ENCODE data around the gene CAMK1D.

The CAMK1D gene

GRCh38 chr10:12405342-12406320 is 56.3 kb downstream of the CAMK1D start (continued):
- TF ChIP-seq SCRT1 (tag by site-specific recombination; IDR thresholded peaks at IDR 0.05; ENCODE audit: borderline replicate concordance) (peak; percentile 86), ZNF555 (tag by site-specific recombination; conservative IDR thresholded peaks at IDR 0.05) (no peak), ZNF324 (tag by site-specific recombination; IDR thresholded peaks at IDR 0.05) (no peak; the same call in 1 of the 2 replicates), ZNF112 (tag by site-specific recombination; IDR thresholded peaks at IDR 0.05) (no peak), ZNF48 (tag by site-specific recombination; IDR thresholded peaks at IDR 0.05) (no peak), ZNF292 (tag by site-specific recombination; IDR thresholded peaks at IDR 0.05; ENCODE audit: borderline replicate concordance, low read depth) (no peak), ZNF624 (tag by site-specific recombination; IDR thresholded peaks at IDR 0.05) (no peak), PRDM6 (tag by site-specific recombination; IDR thresholded peaks at IDR 0.05) (peak; percentile 95), ZBTB48 (tag by site-specific recombination; IDR thresholded peaks at IDR 0.05) (no peak)

GRCh38 chr10:12406764-12407400 is 57.5 kb downstream of the CAMK1D start:
- Histone ChIP-seq H3K4me3 (ENCODE audit: low read depth, low read length) (no peak overlapping the region), H3K4me1 (ENCODE audit: control insufficient read depth, insufficient read depth, low read length) (peaks cover 12% of the 10 kb centered on the region; the same call in 1 of the 2 replicates), H3K36me3 (ENCODE audit: control insufficient read depth in 2 of 2, insufficient read depth in 1 of 2, low read length in 2 of 2) (no peaks in the 10 kb centered on the region), H3K27ac (ENCODE audit: extremely low read depth, low read depth, low read length) (no peak overlapping the region), H3K9me3 (ENCODE audit: control insufficient read depth, insufficient read depth, low read depth, low read length) (no peaks in the 10 kb centered on the region)
- CTCF ChIA-PET, result interaction anchor here (0.6 to 1.5 kb wide), 5 partner anchors 11 to 192 kb away, joined by 3 to 4 read pairs (median 3); no protein-coding TSS in a partner anchor
- TF ChIP-seq ZNF248 (tag by site-specific recombination; IDR thresholded peaks at IDR 0.05), result no peak
- TF ChIP-seq ATF2 (tag by site-specific recombination; IDR thresholded peaks at IDR 0.05; ENCODE audit: low read depth), result peak; percentile 96
- TF ChIP-seq ZNF629 (tag by site-specific recombination; IDR thresholded peaks at IDR 0.05), result peak; percentile 47; the same call in 1 of the 2 replicates
- TF ChIP-seq ZNF132 (tag by site-specific recombination; IDR thresholded peaks at IDR 0.05; ENCODE audit: borderline replicate concordance), result no peak
- peak; percentile 90; the same call in 1 of the 2 replicates for TF ChIP-seq ZNF362 (tag by site-specific recombination; IDR thresholded peaks at IDR 0.05)
- POLR2A ChIA-PET, result no interaction called here

- ChIA-PET CTCF (no interaction called here), POLR2A (interaction anchor here (0.7 kb wide), 1 partner anchor 291 kb away, joined by 4 read pairs; no protein-coding TSS in a partner anchor)
- no peaks in the 10 kb centered on the region for H3K36me3 ChIP-seq (ENCODE audit: control insufficient read depth in 2 of 2, insufficient read depth in 1 of 2, low read length in 2 of 2)
- H3K27ac ChIP-seq (ENCODE audit: extremely low read depth, low read depth, low read length), result no peak overlapping the region
- peaks cover 12% of the 10 kb centered on the region; the same call in 1 of the 2 replicates for H3K4me1 ChIP-seq (ENCODE audit: control insufficient read depth, insufficient read depth, low read length)
- no peaks in the 10 kb centered on the region for H3K9me3 ChIP-seq (ENCODE audit: control insufficient read depth, insufficient read depth, low read depth, low read length)
- no peak overlapping the region for H3K4me3 ChIP-seq (ENCODE audit: low read depth, low read length)
- TF ChIP-seq EGR2 (tag by site-specific recombination; IDR thresholded peaks at IDR 0.05; ENCODE audit: low read depth) (peak; percentile 68), ZNF416 (tag by site-specific recombination; IDR thresholded peaks at IDR 0.05) (no peak), KLF9 (tag by site-specific recombination; IDR thresholded peaks at IDR 0.05; ENCODE audit: low read depth) (peak; percentile 36; the same call in 1 of the 2 replicates), ZFHX2 (tag by site-specific recombination; conservative IDR thresholded peaks at IDR 0.05) (peak; percentile 45; the same call in 1 of the 2 replicates)
Measured at GRCh38 chr10:12408472-12408871, 59.1 kb downstream of the CAMK1D start.

All from HEK293 (cell line).